Measurements from ENCODE around the gene SPC24. TPM values are rescaled to one million over a fixed set of nuclear protein-coding genes. Genes with fewer than 3 reads are reported as not detected.
A peak's percentile ranks its signal among the peaks of the same experiment; 100 is the strongest.

The SPC24 gene
- total and polyA plus RNA-seq, 9 of the 15 experiments (the other 6 are each of a cell fraction or from before 2014, with no cell fraction given), result 18.2 to 154 (median 60.9) TPM

DNA sequence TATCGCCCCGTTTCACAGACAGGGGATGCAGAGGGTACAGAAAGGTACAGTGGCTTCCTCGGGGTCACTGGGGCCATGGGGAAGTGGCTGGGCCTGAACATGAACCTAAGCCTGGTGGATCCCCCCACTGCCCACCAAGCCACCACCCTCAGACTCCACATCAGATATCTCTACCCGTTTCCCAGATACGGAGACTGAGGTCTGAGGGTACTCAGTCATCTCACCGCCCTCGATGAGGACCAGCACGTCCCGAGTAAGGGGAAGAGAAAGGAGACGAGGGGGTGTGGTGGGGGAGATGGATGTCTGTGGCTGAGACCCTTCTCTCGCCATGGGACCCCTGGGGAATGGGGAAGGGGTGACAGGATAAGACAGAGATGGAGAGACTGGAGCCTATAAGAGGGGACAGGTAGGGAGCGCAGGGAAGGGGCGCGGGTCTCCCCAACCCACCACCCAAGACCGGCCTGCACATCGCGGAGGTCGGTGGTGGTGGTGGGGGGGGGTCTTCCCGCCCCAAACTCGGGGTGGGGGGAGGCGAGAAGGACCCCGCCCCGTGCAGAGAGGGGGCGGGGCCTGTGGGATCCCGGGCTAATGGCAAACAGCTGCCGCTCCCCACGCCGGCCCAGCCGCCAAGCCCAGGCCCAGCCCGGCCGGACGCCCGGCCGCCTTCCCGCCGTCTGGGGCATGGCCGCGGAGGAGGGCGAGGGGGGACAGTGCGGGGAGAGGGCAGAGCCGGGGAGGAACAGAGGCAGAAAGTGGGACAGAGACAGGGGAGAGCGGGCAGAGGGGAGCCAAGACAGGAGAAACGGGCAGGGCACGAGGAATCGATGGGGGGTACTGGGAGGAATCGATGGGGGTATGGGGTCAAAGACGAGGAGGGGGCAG lies 41.1 kb upstream of the SPC24 start (continued):
- TF ChIP-seq KDM5B (IDR thresholded peaks at IDR 0.05; ENCODE audit: insufficient replicate concordance, low read depth, low read length) (no peak), KDM1A (IDR thresholded peaks at IDR 0.05) (peak; percentile 63 to 70), FIP1L1 (IDR thresholded peaks at IDR 0.05; ENCODE audit: low read depth, low read length, poor library complexity, severe bottlenecking) (peak; percentile 67), NCOA2 (IDR thresholded peaks at IDR 0.05; ENCODE audit: partially characterized antibody in 2 of 2) (no peak), EZH2 (IDR thresholded peaks at IDR 0.05; ENCODE audit: borderline replicate concordance, low read depth, low read length) (no peak), BRCA1 (IDR thresholded peaks at IDR 0.05) (no peak), BRCA1 (CRISPR knock-in tag; IDR thresholded peaks at IDR 0.05) (no peak), RBBP5 (IDR thresholded peaks at IDR 0.05; ENCODE audit: borderline replicate concordance, insufficient read depth, low read length, poor library complexity, severe bottlenecking) (peak; percentile 0), FOXA3 (CRISPR knock-in tag; conservative IDR thresholded peaks at IDR 0.05 in 1 of 2, IDR thresholded peaks at IDR 0.05 in 1 of 2) (no peak), MEIS2 (IDR thresholded peaks at IDR 0.05; ENCODE audit: partially characterized antibody) (no peak), MBD2 (IDR thresholded peaks at IDR 0.05; ENCODE audit: borderline replicate concordance, low read depth) (no peak), E2F3 (CRISPR knock-in tag; IDR thresholded peaks at IDR 0.05) (no peak)
- TF ChIP-seq, protein P1, sequence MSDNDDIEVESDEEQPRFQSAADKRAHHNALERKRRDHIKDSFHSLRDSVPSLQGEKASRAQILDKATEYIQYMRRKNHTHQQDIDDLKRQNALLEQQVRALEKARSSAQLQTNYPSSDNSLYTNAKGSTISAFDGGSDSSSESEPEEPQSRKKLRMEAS (CRISPR knock-in tag; IDR thresholded peaks at IDR 0.05), result no peak
- TF ChIP-seq, protein P2, sequence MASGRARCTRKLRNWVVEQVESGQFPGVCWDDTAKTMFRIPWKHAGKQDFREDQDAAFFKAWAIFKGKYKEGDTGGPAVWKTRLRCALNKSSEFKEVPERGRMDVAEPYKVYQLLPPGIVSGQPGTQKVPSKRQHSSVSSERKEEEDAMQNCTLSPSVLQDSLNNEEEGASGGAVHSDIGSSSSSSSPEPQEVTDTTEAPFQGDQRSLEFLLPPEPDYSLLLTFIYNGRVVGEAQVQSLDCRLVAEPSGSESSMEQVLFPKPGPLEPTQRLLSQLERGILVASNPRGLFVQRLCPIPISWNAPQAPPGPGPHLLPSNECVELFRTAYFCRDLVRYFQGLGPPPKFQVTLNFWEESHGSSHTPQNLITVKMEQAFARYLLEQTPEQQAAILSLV (tag; IDR thresholded peaks at IDR 0.05), result no peak
- TF ChIP-seq, protein P3, sequence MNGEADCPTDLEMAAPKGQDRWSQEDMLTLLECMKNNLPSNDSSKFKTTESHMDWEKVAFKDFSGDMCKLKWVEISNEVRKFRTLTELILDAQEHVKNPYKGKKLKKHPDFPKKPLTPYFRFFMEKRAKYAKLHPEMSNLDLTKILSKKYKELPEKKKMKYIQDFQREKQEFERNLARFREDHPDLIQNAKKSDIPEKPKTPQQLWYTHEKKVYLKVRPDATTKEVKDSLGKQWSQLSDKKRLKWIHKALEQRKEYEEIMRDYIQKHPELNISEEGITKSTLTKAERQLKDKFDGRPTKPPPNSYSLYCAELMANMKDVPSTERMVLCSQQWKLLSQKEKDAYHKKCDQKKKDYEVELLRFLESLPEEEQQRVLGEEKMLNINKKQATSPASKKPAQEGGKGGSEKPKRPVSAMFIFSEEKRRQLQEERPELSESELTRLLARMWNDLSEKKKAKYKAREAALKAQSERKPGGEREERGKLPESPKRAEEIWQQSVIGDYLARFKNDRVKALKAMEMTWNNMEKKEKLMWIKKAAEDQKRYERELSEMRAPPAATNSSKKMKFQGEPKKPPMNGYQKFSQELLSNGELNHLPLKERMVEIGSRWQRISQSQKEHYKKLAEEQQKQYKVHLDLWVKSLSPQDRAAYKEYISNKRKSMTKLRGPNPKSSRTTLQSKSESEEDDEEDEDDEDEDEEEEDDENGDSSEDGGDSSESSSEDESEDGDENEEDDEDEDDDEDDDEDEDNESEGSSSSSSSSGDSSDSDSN (IDR thresholded peaks at IDR 0.05; ENCODE audit: borderline replicate concordance in 1 of 2, low read depth in 2 of 2, low read length in 2 of 2), result 0 out of 4 replicates have a peak, but pooled peaks of 1 of the 2 experiments have one; percentile 28
- TF ChIP-seq, protein P4, sequence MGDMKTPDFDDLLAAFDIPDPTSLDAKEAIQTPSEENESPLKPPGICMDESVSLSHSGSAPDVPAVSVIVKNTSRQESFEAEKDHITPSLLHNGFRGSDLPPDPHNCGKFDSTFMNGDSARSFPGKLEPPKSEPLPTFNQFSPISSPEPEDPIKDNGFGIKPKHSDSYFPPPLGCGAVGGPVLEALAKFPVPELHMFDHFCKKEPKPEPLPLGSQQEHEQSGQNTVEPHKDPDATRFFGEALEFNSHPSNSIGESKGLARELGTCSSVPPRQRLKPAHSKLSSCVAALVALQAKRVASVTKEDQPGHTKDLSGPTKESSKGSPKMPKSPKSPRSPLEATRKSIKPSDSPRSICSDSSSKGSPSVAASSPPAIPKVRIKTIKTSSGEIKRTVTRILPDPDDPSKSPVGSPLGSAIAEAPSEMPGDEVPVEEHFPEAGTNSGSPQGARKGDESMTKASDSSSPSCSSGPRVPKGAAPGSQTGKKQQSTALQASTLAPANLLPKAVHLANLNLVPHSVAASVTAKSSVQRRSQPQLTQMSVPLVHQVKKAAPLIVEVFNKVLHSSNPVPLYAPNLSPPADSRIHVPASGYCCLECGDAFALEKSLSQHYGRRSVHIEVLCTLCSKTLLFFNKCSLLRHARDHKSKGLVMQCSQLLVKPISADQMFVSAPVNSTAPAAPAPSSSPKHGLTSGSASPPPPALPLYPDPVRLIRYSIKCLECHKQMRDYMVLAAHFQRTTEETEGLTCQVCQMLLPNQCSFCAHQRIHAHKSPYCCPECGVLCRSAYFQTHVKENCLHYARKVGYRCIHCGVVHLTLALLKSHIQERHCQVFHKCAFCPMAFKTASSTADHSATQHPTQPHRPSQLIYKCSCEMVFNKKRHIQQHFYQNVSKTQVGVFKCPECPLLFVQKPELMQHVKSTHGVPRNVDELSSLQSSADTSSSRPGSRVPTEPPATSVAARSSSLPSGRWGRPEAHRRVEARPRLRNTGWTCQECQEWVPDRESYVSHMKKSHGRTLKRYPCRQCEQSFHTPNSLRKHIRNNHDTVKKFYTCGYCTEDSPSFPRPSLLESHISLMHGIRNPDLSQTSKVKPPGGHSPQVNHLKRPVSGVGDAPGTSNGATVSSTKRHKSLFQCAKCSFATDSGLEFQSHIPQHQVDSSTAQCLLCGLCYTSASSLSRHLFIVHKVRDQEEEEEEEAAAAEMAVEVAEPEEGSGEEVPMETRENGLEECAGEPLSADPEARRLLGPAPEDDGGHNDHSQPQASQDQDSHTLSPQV (IDR thresholded peaks at IDR 0.05), result no peak
